LoVo (cell line): Measurements from ENCODE around the gene IL2RA.
"Not testable (repeated sequence)": the region's sequence is repeated elsewhere in the genome, so short reads cannot be mapped to it uniquely, and the experiment has no call there.

Experiments
- DNase-seq: peaks from one replicate; pipeline ENCODE4 v3.0.0-alpha.2; 2016; ENCODE audit warnings: low spot score

The IL2RA gene

GRCh38 chr10:6013413-6014192 lies 48.6 kb downstream of the IL2RA start:
- no peak for DNase-seq

GRCh38 chr10:6012121-6012905 lies 49.9 kb downstream of the IL2RA start:
- no peak for DNase-seq

GRCh38 chr10:6011558-6011957 lies 50.6 kb downstream of the IL2RA start:
- no peak for DNase-seq

- no peak for DNase-seq
Measured at GRCh38 chr10:6010569-6010968, 51.6 kb downstream of the IL2RA start.

DNA sequence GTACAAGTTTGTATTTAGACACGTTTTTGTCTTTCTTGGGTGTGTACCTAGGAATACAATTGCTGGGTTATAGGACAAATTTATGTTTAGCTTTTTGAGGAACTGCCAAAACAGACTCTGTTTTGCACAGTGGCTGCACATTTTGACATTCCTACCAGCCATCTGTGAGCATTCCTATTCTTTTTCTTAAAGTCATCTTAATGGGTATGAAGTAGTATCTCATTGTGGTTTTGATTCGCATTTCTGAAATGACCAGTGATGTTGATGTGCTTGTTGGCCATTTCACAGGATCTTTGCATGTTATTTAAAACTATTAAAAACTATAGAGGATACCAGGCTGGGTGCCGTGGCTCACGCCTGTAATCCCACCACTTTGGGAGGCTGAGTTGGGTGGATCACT lies 52.2 kb downstream of the IL2RA start:
- DNase-seq, result no peak

- no peak for DNase-seq
Measured at GRCh38 chr10:6009150-6009549, 53.0 kb downstream of the IL2RA start.

- DNase-seq, result no peak
Measured at GRCh38 chr10:6008497-6009142, 53.5 kb downstream of the IL2RA start.

DNA sequence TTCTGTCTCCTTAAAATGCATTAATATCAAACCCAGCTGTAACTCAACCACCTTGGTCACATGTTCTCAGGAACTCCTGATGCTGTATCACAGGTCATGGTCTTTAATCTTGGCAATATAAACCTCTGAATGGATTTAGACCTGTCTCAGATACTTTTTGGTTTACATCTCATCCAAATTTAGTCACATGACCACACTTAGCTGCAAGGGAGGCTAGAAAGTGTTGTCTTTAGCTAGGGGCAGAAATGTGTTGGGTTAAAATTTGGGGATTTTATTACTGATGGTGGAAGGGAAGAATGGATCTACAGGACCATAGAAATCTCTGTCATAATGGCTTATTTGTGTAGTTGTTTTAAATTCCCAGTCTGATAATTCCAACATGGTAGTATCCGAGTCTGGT lies 55.2 kb downstream of the IL2RA start:
- DNase-seq, result no peak

DNA sequence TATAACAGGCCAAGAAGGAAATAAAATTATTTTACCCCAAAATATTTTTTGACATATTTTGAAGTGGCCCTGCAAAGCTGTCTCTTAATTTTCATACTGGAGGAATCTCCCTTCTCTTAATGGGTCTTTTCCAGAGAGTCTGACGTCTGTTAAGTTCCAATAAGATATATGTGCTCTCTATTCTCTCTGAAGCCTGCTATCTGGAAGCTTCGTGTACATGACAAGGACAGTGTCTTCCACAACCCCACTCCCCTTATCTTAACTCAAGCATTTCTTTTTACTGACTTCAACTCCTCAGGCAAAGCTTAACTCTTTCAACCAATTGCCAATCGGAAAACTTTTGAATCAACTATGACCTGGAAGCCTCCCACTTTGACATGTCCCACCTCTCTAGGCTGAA lies 55.6 kb downstream of the IL2RA start:
- no peak for DNase-seq

GRCh38 chr10:6005856-6006395 lies 56.2 kb downstream of the IL2RA start:
- DNase-seq, result no peak

- not testable (repeated sequence) for DNase-seq
Measured at GRCh38 chr10:6005161-6005804, 56.9 kb downstream of the IL2RA start.

GRCh38 chr10:6002809-6003510 lies 59.2 kb downstream of the IL2RA start:
- DNase-seq, result no peak

DNA sequence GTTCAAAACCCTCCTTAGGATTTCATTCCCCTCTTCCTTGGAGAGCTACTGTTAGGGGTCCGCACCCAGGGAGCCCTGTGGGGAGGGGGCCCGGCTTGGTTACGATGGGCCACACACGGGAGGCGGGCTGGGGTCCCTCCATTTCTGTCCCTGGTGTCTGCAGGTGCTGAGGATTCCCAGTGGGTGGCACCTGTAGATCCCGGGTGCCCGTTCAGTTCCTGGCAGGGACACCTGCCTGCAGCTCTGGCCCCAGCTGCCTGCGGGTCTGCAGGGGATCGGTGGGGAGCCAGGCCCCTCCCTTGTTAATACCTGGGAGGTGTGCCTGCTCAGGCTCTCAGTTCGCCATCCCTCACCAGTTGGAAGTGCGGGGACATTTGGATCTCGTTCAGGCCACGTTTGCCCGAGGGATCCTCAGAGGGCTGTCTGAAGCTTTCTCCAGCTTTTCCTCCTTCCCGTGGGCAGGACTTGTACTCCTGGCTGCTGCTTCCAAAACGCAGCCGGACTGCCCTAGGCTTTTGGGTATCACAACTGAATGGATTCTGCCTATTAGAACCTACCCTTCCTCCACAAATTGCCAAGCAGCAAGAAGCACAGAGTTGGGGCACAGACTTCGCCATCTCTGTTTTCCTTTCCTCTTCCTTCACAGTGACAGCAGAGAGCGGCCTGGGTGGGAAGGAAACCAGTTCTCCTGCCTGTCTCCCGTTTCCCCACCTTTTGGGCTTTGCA lies 62.6 kb downstream of the IL2RA start:
- no peak for DNase-seq

DNA sequence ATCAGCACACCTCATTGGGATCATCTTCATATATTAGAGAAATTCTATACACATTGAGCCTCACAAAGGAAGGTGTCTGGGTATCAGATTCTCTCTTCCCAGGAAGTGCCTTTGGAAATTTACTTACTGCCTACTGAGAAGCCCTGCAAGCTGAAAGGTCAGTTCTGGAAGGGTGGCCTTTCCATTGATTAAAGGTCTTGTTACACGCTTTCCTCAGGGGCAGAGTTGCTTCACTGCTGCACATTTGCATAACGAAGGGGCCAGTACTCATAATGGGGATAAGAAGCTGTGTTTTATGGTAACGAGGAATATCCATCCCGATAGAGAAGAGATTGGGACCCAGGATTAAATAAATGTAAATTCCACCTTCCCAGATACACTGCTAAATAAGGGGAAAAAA lies 65.5 kb downstream of the IL2RA start:
- DNase-seq, result no peak

DNA sequence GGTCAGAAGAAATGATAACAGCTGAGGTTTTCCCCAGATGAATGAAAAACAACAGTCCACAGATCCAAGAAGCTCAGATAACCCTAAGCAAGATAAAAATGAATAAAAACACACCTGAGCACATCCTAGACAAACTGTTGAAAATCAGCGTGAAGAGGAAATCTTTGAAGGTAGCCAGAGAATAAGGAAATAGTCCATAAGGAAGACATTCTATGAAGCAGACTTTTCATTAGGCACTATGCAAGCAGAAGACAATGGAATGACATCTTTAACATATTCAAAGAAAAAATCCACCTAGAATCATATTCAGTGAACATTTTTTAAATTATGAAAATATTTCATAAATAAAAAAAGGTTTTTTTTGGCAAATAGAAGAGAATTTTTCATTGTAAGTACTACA lies 69.8 kb downstream of the IL2RA start:
- no peak for DNase-seq

DNA sequence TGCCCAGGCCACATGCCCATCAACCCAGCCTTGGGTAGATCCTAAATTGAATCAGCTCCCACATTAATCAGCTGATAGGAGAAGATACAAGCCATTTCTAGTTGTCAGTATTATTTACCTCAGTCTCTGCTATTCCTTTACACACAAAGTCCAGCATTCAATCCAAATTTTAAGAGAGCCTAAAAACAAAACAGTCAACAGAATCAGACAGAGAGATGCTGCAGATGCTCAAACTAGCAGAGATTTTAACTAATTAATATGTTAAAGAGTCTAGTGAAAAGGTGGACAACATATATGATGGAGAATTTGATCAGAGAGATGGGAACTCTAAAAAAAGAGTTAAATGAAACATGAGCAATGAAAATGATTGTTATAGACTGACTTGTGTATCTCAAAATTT lies 70.5 kb downstream of the IL2RA start:
- DNase-seq, result no peak

DNA sequence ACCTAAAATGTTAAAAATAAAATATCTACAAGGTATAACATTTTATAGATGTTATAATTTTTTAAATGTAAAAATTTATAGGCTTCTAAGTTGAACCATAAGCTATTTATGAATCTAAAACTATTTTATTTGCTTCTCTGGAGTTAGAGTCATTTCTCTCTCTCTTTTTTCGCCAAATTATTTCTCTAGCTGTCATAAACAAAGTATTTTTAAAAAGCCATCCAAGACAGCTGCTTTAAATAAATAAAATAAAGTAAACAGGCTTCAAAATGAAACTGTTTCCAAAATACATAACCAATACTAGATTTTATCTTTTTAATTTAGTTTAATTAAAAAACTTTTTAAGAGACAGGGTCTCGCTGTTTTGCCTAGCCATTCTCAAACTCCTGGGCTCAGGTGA lies 72.4 kb downstream of the IL2RA start:
- DNase-seq, result no peak

GRCh38 chr10:5988336-5988920 lies 73.7 kb downstream of the IL2RA start:
- no peak for DNase-seq

DNA sequence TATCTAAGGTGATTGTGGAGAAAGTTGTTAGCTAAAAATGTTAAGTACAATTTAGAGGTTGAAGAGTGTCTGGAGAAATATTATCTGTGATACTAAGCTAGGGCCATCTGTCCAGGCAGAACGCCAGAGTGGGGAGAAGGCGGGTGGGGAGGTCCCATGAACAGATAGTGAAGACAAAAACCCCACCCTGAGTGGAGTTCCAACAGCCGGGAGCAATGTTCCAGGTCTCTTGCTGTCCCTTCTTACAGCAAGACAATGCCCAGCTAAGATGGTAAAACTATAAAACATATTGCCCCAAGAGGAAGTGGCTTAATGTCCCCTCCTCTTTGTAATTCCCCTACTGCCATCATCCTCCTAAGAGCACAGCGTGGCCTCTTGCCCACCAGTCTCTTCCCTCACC lies 74.4 kb downstream of the IL2RA start:
- DNase-seq, result no peak

GRCh38 chr10:5985029-5985428 lies 77.1 kb downstream of the IL2RA start:
- no peak for DNase-seq

- no peak for DNase-seq
Measured at GRCh38 chr10:5983774-5984173, 78.4 kb downstream of the IL2RA start.
